ENCODE measurements around the gene INTS3. TPM values are rescaled to one million over a fixed set of nuclear protein-coding genes. Genes with fewer than 3 reads are reported as not detected.

Gene INTS3
- total RNA-seq, 2 experiments from 2014 or later: 39.3 to 40.4 TPM

DNA sequence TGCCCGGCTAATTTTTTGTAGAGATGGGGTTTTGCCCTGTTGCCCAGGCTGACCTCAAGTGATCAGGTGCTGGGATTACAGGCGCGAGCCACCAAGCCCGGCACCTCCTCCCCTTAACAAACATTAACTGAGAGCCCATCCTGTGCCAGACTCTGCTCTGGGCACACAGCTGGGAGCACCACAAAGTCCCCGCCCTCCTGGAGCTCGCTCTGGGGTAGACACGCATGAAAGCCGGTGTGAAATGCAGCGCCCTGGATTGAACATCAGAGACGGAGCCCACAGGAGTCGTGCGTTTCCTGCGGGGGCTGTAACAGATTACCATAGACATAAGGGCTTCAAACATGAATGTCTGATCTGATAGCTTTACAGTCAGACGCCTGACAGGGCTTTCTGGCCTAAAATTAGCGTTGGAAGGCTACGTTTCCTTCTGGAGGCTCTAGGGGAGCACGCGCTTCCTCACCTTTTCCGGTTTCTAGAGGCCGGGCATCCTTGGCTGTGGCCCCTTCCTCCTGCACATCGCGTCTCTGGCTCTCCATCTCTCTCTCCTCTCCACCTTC, 61.7 kb downstream of the INTS3 start:
- no peaks in the 10 kb centered on the region for H3K9me3 Mint-ChIP-seq
- no peaks in the 10 kb centered on the region for H3K36me3 Mint-ChIP-seq (ENCODE audit: low read depth)
- intact Hi-C loops (cut with micrococcal nuclease): no loop called here
- H3K27ac Mint-ChIP-seq: no peak overlapping the region
- peak; percentile 26 for DNase-seq
- H3K4me1 Mint-ChIP-seq (ENCODE audit: low read depth): peaks cover 27% of the 10 kb centered on the region
- peak overlapping the region; percentile 5 for H3K4me3 Mint-ChIP-seq
- H3K27me3 Mint-ChIP-seq (ENCODE audit: low read depth): peaks cover 2% of the 10 kb centered on the region
- CTCF ChIA-PET: interaction anchor here (0.7 to 0.8 kb wide), 2 partner anchors 178 to 197 kb away, joined by 3 to 5 read pairs; partner anchors contain the start of genes CREB3L4 and RAB13

DNA sequence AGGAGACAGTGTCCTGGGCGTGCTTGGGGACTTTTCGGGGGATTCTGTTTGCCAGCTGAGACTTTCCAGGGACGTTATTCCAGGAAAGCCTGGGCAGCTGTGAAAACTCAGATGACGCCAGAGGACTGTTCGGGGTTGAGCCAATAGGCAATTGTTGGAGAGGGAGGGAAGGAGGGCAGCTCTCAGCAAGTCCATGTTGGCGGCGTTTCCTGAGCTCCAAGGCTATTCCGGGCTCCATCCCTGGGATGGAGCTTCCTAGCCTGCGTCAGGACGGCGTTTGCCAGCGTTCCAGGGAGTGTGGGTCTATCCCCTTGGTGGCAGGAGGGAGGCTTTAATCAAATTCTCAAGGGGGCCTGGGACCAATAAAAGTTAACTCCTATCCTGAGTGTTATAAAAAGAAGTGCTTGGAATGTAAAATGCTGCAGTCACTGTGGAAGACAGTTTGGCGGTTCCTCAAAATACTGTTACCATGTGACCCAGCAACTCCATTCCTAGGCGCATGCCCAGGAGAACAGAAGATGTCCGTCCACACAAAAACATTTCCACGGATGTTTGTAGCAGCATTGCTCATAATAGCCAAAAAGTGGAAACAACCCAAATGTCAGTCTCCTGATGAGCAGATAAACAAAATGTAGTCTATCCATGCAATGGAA, 62.6 kb downstream of the INTS3 start:
- Mint-ChIP-seq H3K4me1 (ENCODE audit: low read depth) (peaks cover 27% of the 10 kb centered on the region), H3K9me3 (no peaks in the 10 kb centered on the region), H3K27ac (peak overlapping the region; percentile 56), H3K27me3 (ENCODE audit: low read depth) (peaks cover 2% of the 10 kb centered on the region), H3K4me3 (peak overlapping the region; percentile 22), H3K36me3 (ENCODE audit: low read depth) (no peaks in the 10 kb centered on the region)
- intact Hi-C loops (cut with micrococcal nuclease): no loop called here
- CTCF ChIA-PET: interaction anchor here (0.8 to 1.0 kb wide), 3 partner anchors 113 to 196 kb away, joined by 3 to 4 read pairs (median 3); partner anchors contain the start of genes CREB3L4, NPR1 and RAB13
- no peak for DNase-seq

DNA sequence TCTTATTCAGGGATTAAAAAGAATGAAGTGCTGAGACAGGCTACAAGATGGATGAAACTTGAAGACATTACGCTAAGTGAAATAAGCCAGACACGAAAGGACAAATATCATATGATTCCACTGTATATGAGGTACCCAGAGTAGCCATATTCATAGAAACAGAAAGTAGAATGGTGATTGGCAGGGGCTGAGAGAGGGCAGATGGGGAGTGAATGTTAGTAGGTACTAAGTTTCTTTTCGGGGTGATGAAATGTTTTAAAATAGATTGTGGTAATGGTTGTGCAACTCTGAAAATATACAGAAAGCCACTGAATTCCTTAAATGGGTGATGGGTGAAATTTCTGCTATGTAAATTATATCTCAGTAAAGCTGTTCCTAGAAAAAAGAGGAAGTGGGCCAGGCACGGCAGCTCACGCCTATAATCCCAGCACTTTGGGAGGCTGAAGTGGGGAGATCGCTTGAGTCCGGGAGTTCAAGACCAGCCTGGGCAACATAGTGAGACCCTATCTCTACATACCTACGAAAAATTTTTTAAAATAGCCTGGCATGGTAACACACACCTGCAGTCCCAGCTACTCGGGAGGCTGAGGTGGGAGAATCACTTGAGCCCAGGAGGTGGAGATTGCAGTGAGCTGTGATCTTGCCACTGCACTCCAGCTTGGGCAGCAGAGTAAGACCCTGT, 63.3 kb downstream of the INTS3 start:
- peak overlapping the region; percentile 56 for H3K27ac Mint-ChIP-seq
- H3K9me3 Mint-ChIP-seq: no peaks in the 10 kb centered on the region
- H3K4me3 Mint-ChIP-seq: peak overlapping the region; percentile 22
- peak; percentile 44 for DNase-seq
- intact Hi-C loops (cut with micrococcal nuclease): no loop called here
- CTCF ChIA-PET: interaction anchor here (0.7 to 1.0 kb wide), 3 partner anchors 16 to 196 kb away, joined by 3 to 4 read pairs (median 3); partner anchors contain the start of genes NPR1 and RAB13
- H3K36me3 Mint-ChIP-seq (ENCODE audit: low read depth): no peaks in the 10 kb centered on the region
- H3K27me3 Mint-ChIP-seq (ENCODE audit: low read depth): peaks cover 2% of the 10 kb centered on the region
- peaks cover 27% of the 10 kb centered on the region for H3K4me1 Mint-ChIP-seq (ENCODE audit: low read depth)

DNA sequence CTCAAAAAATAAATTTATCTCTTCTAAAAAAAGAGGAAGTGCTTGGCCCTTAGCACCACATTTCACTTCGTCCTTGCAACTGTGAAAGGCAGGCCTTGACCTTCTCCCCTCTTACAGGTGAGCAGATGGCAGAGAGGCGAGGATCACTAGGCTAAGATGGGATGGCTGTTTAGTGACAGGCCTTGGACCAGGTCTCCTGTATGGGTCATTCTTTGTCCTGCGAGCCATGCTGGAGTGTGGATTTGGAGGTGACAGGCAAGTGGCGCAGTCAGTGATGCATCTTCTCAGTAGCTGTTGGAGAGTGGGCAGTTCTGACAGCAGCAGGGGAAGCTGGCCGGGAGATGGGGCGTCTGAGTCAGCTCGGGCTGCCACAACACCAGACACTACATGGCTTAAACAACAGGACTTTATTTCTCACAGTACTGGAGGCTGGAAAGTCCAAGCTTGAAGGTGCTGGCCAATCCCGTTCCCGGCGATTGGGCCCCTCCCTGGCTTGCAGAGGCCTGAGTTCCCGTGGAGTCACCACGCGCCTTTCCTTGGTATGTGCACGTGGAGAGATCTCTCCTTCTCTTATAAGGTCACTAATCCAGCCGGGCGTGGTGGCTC, 63.9 kb downstream of the INTS3 start:
- DNase-seq: no peak
- Mint-ChIP-seq H3K36me3 (ENCODE audit: low read depth) (no peaks in the 10 kb centered on the region), H3K27me3 (ENCODE audit: low read depth) (peaks cover 2% of the 10 kb centered on the region), H3K4me3 (no peak overlapping the region), H3K9me3 (no peaks in the 10 kb centered on the region), H3K4me1 (ENCODE audit: low read depth) (peaks cover 27% of the 10 kb centered on the region), H3K27ac (no peak overlapping the region)
- CTCF ChIA-PET: interaction anchor here (0.7 to 1.0 kb wide), 4 partner anchors 17 to 195 kb away, joined by 3 to 4 read pairs (median 3); partner anchors contain the start of genes NPR1 and RAB13
- intact Hi-C loops (cut with micrococcal nuclease): no loop called here

GRCh38 chr1:153792631-153793041, 64.8 kb downstream of the INTS3 start:
- CTCF ChIA-PET: interaction anchor here (0.8 to 1.2 kb wide), 2 partner anchors 21 to 194 kb away, joined by 3 read pairs; no protein-coding TSS in a partner anchor
- no peak overlapping the region for H3K4me3 Mint-ChIP-seq
- DNase-seq: no peak
- no peaks in the 10 kb centered on the region for H3K36me3 Mint-ChIP-seq (ENCODE audit: low read depth)
- H3K27me3 Mint-ChIP-seq (ENCODE audit: low read depth): peaks cover 2% of the 10 kb centered on the region
- peaks cover 29% of the 10 kb centered on the region for H3K4me1 Mint-ChIP-seq (ENCODE audit: low read depth)
- no peak overlapping the region for H3K27ac Mint-ChIP-seq
- no peaks in the 10 kb centered on the region for H3K9me3 Mint-ChIP-seq
- intact Hi-C loops (cut with micrococcal nuclease): no loop called here

GRCh38 chr1:153793261-153793972, 65.6 kb downstream of the INTS3 start:
- DNase-seq: no peak
- Mint-ChIP-seq H3K27ac (no peak overlapping the region), H3K36me3 (ENCODE audit: low read depth) (no peaks in the 10 kb centered on the region), H3K4me1 (ENCODE audit: low read depth) (peaks cover 29% of the 10 kb centered on the region), H3K4me3 (no peak overlapping the region), H3K27me3 (ENCODE audit: low read depth) (peaks cover 2% of the 10 kb centered on the region), H3K9me3 (no peaks in the 10 kb centered on the region)
- CTCF ChIA-PET: interaction anchor here (1.2 kb wide), 1 partner anchor 21 kb away, joined by 3 read pairs; no protein-coding TSS in a partner anchor
- intact Hi-C loops (cut with micrococcal nuclease): no loop called here

- H3K36me3 Mint-ChIP-seq (ENCODE audit: low read depth): no peaks in the 10 kb centered on the region
- CTCF ChIA-PET: interaction anchor here (1.2 kb wide), 1 partner anchor 20 kb away, joined by 3 read pairs; no protein-coding TSS in a partner anchor
- no peaks in the 10 kb centered on the region for H3K9me3 Mint-ChIP-seq
- intact Hi-C loops (cut with micrococcal nuclease): no loop called here
- no peaks in the 10 kb centered on the region for H3K27me3 Mint-ChIP-seq (ENCODE audit: low read depth)
- no peak overlapping the region for H3K4me3 Mint-ChIP-seq
- no peak for DNase-seq
- no peak overlapping the region for H3K27ac Mint-ChIP-seq
- peaks cover 26% of the 10 kb centered on the region for H3K4me1 Mint-ChIP-seq (ENCODE audit: low read depth)
Measured at GRCh38 chr1:153793973-153794615, 66.2 kb downstream of the INTS3 start.

- H3K27ac Mint-ChIP-seq: no peak overlapping the region
- no peak overlapping the region for H3K4me3 Mint-ChIP-seq
Measured at GRCh38 chr1:153794624-153795329, 66.9 kb downstream of the INTS3 start.

GRCh38 chr1:153795330-153795837, 67.5 kb downstream of the INTS3 start:
- DNase-seq: no peak
- intact Hi-C loops (cut with micrococcal nuclease): loop anchor here (5.0 kb wide), 1 partner anchor 118 kb away; the partner anchor contains the start of gene NPR1
- Mint-ChIP-seq H3K4me3 (no peak overlapping the region), H3K27me3 (ENCODE audit: low read depth) (no peaks in the 10 kb centered on the region), H3K27ac (no peak overlapping the region), H3K4me1 (ENCODE audit: low read depth) (peaks cover 15% of the 10 kb centered on the region), H3K9me3 (no peaks in the 10 kb centered on the region), H3K36me3 (ENCODE audit: low read depth) (no peaks in the 10 kb centered on the region)
- CTCF ChIA-PET: interaction anchor here (0.6 kb wide), 1 partner anchor 428 kb away, joined by 3 read pairs; no protein-coding TSS in a partner anchor

More at GRCh38 chr1:153794624-153795329, 66.9 kb downstream of the INTS3 start:
- CTCF ChIA-PET: no interaction called here
- Mint-ChIP-seq H3K27me3 (ENCODE audit: low read depth) (no peaks in the 10 kb centered on the region), H3K9me3 (no peaks in the 10 kb centered on the region), H3K4me1 (ENCODE audit: low read depth) (peaks cover 21% of the 10 kb centered on the region), H3K36me3 (ENCODE audit: low read depth) (no peaks in the 10 kb centered on the region)
- DNase-seq: no peak
- intact Hi-C loops (cut with micrococcal nuclease): loop anchor here (5.0 kb wide), 1 partner anchor 117 kb away; the partner anchor contains the start of gene NPR1

DNA sequence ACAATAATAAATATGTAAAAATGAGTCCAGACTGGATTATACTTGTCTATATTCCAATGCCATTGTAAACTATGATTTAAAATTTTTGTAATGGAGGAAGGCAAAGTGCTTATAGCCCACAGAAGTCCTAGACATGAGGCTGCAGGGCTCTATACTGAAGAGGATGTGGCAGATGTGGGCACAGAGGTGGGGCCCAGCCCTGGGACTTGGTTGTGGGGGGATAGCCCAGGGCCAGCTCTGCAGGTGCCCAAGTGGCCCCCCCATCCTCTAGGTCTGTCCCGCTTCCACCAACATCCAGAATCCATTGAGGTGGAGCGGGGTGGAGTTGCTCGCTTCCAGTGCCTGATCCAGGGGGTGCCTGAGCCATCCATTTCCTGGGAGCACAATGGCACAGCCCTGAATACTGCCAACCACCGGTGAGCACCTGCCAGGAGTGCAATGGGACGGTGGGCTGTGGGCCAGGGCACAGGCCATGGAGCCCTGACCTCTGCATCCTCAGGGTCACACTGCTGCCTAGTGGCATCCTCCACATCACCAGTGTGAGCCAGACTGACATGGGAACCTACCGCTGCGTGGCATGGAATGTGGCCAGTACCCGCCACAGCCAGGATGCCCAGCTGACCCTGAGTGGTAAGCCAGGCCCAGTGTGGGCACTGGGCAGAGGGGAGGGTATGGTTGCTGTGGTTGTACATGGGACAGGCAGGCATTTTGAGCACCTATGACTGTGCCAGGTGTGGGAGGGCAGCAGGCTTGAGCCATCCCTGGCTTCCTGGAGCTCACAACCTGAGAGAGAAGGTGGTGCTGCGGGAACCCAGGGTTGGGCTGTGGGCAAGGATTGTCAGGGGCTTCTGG, 68.3 kb downstream of the INTS3 start:
- peak; percentile 3 for DNase-seq
- H3K4me3 Mint-ChIP-seq: no peak overlapping the region
- peaks cover 8% of the 10 kb centered on the region for H3K4me1 Mint-ChIP-seq (ENCODE audit: low read depth)
- H3K27me3 Mint-ChIP-seq (ENCODE audit: low read depth): no peaks in the 10 kb centered on the region
- H3K9me3 Mint-ChIP-seq: no peaks in the 10 kb centered on the region
- no peaks in the 10 kb centered on the region for H3K36me3 Mint-ChIP-seq (ENCODE audit: low read depth)
- CTCF ChIA-PET: interaction anchor here (0.5 to 3.6 kb wide), 16 partner anchors 12 to 427 kb away, joined by 3 to 58 read pairs (median 4); partner anchors contain the start of genes DENND4B, RAB13, RPS27 and SLC27A3
- no peak overlapping the region for H3K27ac Mint-ChIP-seq
- intact Hi-C loops (cut with micrococcal nuclease): loop anchor here (2.0 to 5.0 kb wide), 2 partner anchors 119 to 477 kb away; partner anchors contain the start of genes HAX1 and NPR1

All from activated naive CD4-positive, alpha-beta T cell treated with anti-CD3 and anti-CD28 coated beads for 36 hours (primary cell).